Mucosa of descending colon (tissue), 3 donors: ENCODE data around the gene PERCC1. TPM values are rescaled to one million over a fixed set of nuclear protein-coding genes. Genes with fewer than 3 reads are reported as not detected.
"Not testable (repeated sequence)": the region's sequence is repeated elsewhere in the genome, so short reads cannot be mapped to it uniquely, and the experiment has no call there.

Experiments
- ATAC-seq: fragments of 200-7000 bp; cut with Tn5 transposase; one replicate; pipeline ENCODE4 v1.9.1; 2020; ENCODE audit warnings: mild to moderate bottlenecking, moderate library complexity
- DNase-seq, 3 donors: peaks; one replicate each; pipeline ENCODE4 v3.0.0-alpha.2; 2020
- H3K36me3 ChIP-seq: fragments of 200-600 bp; one replicate; pipeline ENCODE4 v1.8.0; 2021; ENCODE audit warnings: low read depth, mild to moderate bottlenecking
- H3K4me1 ChIP-seq: fragments of 200-600 bp; one replicate; pipeline ENCODE4 v1.8.0; 2021; ENCODE audit warnings: low read depth, mild to moderate bottlenecking
- H3K4me3 ChIP-seq: fragments of 200-600 bp; one replicate; pipeline ENCODE4 v1.8.0; 2021; ENCODE audit warnings: mild to moderate bottlenecking
- H3K9me3 ChIP-seq: fragments of 200-600 bp; one replicate; pipeline ENCODE4 v1.8.0; 2021; ENCODE audit warnings: mild to moderate bottlenecking
- intact Hi-C, 2 donors: fragments of 100-400 bp; cut with DNase I in 1 of 2; cut with micrococcal nuclease in 1 of 2; formaldehyde crosslinking; loops; one replicate each; pipeline versions ENCODE4 v1.11.0 to v1.11.1; 2022; cut with DNase I, micrococcal nuclease
- total RNA-seq, 3 donors: library from RNA; stranded (reverse); fragmentation: NEBNext Ultra II Directional in 2 of 3; extraction: Animal tissue kit (Norgen Biotek cat#: 25700) in 2 of 3; gene quantifications; one replicate each; pipeline versions ENCODE4 v1.2.1 to v1.2.4, GENCODE V29; 2021 to 2023
- TF ChIP-seq, protein P1 (sequence below): fragments of 200-600 bp; IDR thresholded peaks from one replicate; pipeline ENCODE4 v1.8.0; 2022; ENCODE audit warnings: antibody characterized with exemption, mild to moderate bottlenecking
- donor health status: DM: no; HTN: no; CAD: no; lungs with moderate emphysema.
- donor health status: DM: no; HTN: no; CAD: no.
- donor health status: DM: no; HTN: yes; CAD: no.

PERCC1 gene
- total RNA-seq, 3 donors from 2014 or later: 0.34 TPM; not detected in 2

GRCh38 chr16:1477033-1477432 is 46.2 kb downstream of the PERCC1 start:
- Histone ChIP-seq H3K36me3 (no peaks in the 10 kb centered on the region), H3K4me3 (no peak overlapping the region), H3K4me1 (peaks cover 15% of the 10 kb centered on the region), H3K9me3 (no peaks in the 10 kb centered on the region)
- DNase-seq (no peak), ATAC-seq (no peak)
- intact Hi-C loops: no loop called here
- TF ChIP-seq, protein P1, sequence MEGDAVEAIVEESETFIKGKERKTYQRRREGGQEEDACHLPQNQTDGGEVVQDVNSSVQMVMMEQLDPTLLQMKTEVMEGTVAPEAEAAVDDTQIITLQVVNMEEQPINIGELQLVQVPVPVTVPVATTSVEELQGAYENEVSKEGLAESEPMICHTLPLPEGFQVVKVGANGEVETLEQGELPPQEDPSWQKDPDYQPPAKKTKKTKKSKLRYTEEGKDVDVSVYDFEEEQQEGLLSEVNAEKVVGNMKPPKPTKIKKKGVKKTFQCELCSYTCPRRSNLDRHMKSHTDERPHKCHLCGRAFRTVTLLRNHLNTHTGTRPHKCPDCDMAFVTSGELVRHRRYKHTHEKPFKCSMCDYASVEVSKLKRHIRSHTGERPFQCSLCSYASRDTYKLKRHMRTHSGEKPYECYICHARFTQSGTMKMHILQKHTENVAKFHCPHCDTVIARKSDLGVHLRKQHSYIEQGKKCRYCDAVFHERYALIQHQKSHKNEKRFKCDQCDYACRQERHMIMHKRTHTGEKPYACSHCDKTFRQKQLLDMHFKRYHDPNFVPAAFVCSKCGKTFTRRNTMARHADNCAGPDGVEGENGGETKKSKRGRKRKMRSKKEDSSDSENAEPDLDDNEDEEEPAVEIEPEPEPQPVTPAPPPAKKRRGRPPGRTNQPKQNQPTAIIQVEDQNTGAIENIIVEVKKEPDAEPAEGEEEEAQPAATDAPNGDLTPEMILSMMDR: no peak

GRCh38 chr16:1478937-1479336 is 48.1 kb downstream of the PERCC1 start:
- DNase-seq, ATAC-seq, H3K4me3 ChIP-seq, intact Hi-C loops, H3K36me3 ChIP-seq, H3K9me3 ChIP-seq: not testable (repeated sequence)
- H3K4me1 ChIP-seq: peaks cover 11% of the 10 kb centered on the region

DNA sequence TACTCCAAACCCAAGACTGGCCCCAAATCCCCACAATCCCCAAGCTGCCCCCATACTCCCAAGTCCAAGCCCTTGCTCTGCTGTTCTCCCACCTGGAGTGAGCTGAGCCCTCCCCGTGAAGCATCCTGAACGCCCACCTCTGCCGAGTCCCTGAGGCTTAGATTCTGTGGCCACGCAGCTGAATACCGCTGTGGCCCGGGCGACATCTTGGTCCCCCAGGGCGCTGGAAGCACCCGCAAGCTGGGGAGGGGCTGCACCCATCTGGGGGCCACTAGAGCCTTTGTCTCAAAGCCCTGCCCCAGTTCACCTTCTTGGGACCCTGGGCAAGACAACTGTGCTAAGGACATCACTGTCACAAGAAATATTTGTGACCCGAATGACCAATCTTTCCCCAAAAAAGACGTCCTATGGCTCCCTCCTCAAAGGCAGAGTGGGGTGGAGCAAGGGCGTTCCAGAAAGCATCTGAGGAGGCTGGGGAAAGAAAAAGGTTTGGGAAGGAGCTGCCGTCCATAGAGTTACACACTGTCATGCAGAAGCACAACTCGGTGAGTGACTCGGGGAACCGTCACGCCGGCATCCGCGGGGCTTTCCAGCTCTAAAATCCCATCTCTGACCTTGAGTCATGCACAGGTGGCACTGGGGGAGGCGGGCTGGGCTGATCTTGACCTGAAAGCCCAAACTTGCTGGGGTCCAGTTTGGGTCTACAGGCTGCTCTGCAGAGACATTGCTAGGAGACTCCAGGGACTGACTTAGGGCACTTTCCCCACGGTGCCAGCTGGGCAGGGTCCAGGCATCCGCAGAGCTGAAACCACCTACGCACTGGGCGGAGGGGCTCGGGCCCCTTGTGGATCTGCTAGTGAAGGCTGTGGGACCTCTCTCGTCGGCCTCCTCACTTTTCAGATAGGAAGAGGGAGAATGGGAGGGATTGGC is 51.3 kb downstream of the PERCC1 start:
- no peaks in the 10 kb centered on the region for H3K36me3 ChIP-seq
- no peak for ATAC-seq
- no peaks in the 10 kb centered on the region for H3K9me3 ChIP-seq
- H3K4me3 ChIP-seq: no peak overlapping the region
- no peaks in the 10 kb centered on the region for H3K4me1 ChIP-seq
- DNase-seq: no peak
- TF ChIP-seq, protein P1: no peak
- intact Hi-C loops: no loop called here

Other genes with a start within 250 kb of the PERCC1 start
- 10 to 100 TPM; 23.3 to 61.3 (median 53.7) TPM for gene TPSG1, start 205.8 kb upstream of the PERCC1 start, total RNA-seq
- gene TPSB2, start 200.9 kb upstream of the PERCC1 start, total RNA-seq: 10 to 100 TPM in 1 of 3 donors, 1 to 10 TPM in 2; 3.7 to 21.0 (median 8.2) TPM
- 10 to 100 TPM in 2 of 3 donors, 1 to 10 TPM in 1; 7.8 to 51.7 (median 46.2) TPM for gene TPSAB1, start 190.4 kb upstream of the PERCC1 start, total RNA-seq
- 1 to 10 TPM in 1 of 3 donors, under 1 TPM in 2; 0.35 to 4.3 (median 0.58) TPM for gene TPSD1, start 175.0 kb upstream of the PERCC1 start, total RNA-seq
- 100 to 1,000 TPM in 1 of 3 donors, 10 to 100 TPM in 2; 79.8 to 101 (median 96.9) TPM for gene UBE2I, start 121.4 kb upstream of the PERCC1 start, total RNA-seq
- 10 to 100 TPM in 1 of 3 donors, 1 to 10 TPM in 2; 5.6 to 14.6 (median 5.7) TPM for gene BAIAP3, start 97.4 kb upstream of the PERCC1 start, total RNA-seq
- 10 to 100 TPM; 46.4 to 57.2 (median 54.1) TPM for gene TSR3, start 79.2 kb upstream of the PERCC1 start, total RNA-seq
- 10 to 100 TPM; 50.1 to 68.9 (median 57.3) TPM for gene GNPTG, start 79.1 kb upstream of the PERCC1 start, total RNA-seq
- gene UNKL, start 16.4 kb upstream of the PERCC1 start, total RNA-seq: 10 to 100 TPM; 16.2 to 36.5 (median 28.2) TPM
- gene UQCC4, start 10.3 kb upstream of the PERCC1 start, total RNA-seq: 10 to 100 TPM; 10.3 to 14.4 (median 11.0) TPM
- 1 to 10 TPM in 2 of 3 donors, under 1 TPM in 1; 0.43 to 2.4 (median 1.1) TPM for gene CCDC154, start 13.5 kb downstream of the PERCC1 start, total RNA-seq
- 10 to 100 TPM; 59.3 to 98.1 (median 59.8) TPM for gene CLCN7, start 44.0 kb downstream of the PERCC1 start, total RNA-seq
- not detected for gene PTX4, start 57.9 kb downstream of the PERCC1 start, total RNA-seq
- gene TELO2, start 62.3 kb downstream of the PERCC1 start, total RNA-seq: 10 to 100 TPM; 32.2 to 41.6 (median 37.8) TPM
- gene TMEM204, start 102.6 kb downstream of the PERCC1 start, total RNA-seq: 10 to 100 TPM in 1 of 3 donors, 1 to 10 TPM in 2; 3.4 to 10.3 (median 5.0) TPM
- gene IFT140, start 181.0 kb downstream of the PERCC1 start, total RNA-seq: 10 to 100 TPM; 16.6 to 22.7 (median 17.1) TPM
- gene CRAMP1, start 181.3 kb downstream of the PERCC1 start, total RNA-seq: 10 to 100 TPM; 15.7 to 27.4 (median 20.6) TPM
- gene JPT2, start 247.2 kb downstream of the PERCC1 start, total RNA-seq: 10 to 100 TPM; 44.0 to 58.5 (median 57.3) TPM